HG03442 (cell line): ENCODE measurements around the gene FUOM.
"Not testable (repeated sequence)": the region's sequence is repeated elsewhere in the genome, so short reads cannot be mapped to it uniquely, and the experiment has no call there.

Experiments used
- ATAC-seq: cut with Tn5 transposase; IDR thresholded peaks from one replicate; pipeline ENCODE4 v1.9.1; 2021; ENCODE audit warnings: mild to moderate bottlenecking, moderate library complexity; ENCODE audit not compliant: unreplicated experiment

FUOM gene

DNA sequence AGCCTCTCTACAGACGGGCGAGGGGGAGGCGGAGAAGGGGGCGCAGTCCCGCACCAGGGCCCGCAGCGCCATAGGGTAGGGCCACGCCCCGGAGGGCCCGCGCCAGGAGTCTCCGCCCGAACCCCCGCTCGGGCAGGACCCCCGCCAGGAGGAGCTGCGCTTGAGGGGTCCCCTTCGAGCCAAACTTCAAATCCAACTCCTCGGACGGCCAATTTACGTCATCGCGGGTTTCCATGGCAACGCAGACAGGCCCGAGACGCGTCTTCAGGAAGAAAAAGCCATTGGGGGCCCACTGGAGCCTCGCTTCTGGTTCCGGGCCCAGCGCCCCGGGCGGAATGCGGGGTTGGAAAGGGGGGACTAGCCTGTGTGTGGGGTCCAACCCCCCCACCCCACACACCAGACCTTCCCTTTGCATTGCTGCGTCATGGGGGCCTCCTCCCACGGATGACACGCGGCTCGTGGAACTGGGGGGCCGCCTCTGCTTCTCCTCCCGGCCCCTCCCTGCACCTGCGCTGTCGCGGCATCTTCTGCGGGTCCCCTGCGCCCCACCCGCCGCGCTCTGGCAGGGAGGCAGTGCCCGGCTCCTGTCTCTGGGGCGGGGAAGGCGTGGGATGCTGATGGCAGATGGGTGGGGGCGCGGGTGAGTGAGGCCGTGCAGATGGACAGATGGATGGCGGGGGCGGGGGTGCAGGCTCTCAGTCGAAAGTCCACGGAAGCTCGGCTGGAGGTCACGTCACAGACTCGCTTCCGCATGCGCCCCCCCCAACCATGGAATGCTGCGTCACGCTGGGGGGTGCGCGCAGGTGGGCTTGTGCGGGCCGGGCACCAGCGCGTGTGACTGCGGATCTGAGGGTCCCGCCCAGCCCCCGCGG lies 22.3 kb downstream of the FUOM start:
- peak; percentile 34 for ATAC-seq

DNA sequence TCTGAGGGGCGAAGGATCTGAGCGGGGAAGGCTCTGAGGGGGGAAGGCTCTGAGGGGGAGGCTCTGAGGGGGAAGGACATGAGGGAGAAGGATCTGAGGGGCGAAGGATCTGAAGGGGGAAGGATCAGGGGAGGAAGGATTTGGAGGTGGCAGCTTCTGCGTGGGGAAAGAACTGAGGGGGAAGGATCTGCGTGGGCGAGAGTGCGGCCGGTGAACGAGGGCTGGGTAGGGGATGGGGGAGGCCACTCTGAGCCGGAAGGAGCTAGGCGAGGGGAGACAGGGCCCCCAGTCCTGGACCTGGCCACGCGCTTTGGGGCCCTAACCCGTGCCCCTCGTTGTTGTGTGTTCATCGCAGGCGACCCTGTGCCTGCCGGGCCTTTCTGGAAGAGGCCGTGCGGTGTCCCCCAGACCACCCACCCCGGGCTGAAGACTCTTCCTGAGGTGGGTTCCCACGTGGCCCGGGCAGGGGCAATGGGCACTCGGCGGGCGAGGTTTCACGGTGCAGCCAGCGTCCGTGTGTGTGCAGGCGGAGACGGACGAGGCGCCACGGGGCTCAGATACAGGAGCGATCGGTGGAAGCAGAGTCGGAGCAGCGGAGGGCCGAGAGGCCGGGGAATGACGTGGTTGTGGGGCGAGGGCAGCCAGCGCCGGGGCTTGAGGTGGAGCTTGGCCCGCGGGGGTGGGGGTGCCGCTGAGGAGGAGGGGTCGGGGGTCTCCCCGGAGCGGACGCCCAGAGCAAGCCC lies 23.1 kb downstream of the FUOM start:
- no peak for ATAC-seq

DNA sequence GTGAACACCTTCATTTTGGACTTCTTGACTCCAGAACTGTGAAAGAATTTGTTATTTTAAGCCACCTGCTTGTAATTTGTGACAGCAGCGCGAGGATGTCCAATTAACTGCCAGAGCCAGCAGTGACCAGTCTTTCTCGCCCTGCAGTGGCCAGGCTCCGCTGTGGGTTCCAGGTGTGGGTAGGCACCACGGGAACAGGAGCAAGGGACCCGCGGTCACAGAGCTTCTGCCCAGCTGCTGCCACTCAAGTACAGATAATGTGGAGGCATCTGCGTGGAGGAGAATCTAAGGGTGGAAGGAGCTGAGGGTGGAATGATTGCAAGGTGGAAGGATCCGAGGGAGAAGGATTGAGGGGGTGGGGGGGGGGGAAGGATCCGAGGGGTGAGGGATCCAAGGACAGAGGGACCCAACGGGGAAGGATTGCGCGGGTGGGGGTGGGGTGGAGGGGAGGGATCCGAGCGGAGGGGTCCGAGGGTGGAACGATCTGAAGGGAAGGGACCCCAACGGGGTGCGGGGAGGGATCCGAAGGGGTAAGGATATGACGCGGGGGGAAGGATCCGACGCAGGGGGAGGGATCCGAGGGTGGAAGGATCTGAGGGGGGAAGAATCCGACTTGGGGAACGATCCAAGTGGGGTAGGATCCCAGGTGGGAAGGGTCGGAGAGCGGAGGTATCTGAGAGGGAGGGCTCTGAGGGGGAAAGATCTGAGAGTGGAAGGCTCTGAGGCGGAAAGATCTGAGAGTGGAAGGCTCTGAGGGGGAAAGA lies 24.7 kb downstream of the FUOM start:
- no peak for ATAC-seq

DNA sequence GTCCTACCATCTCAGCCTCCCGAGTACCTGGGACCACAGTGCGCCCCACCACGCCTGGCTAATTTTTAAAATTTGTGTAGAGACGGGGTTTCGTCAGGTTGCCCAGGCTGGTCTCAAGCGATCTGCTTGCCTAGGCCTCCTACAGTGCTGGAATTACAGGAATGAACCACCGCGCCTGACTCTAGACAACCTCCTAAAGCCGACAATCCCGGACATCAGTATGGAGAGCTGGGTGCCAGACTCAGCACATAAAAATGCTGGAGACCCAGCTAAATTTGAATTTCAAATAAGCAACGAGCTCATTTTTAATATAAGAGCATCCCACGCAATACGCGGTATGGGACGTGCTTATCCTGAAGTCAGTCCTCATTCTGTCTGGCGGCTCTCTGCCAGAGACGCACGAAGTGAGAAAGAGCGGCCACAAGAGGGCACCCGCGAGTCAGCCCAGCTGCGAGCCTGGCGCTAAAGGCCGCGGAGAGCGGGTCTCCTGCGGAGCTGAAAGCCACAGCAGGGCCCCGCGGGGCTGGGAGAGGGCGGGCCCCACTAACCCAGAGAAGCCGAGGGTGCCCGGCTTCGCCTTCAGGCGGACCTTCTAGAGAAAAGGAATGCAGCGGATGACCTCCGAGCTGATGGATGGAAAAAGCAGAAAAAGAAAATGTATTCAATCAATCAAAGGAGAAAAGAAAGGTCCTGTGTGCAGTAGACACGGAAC lies 28.2 kb downstream of the FUOM start:
- ATAC-seq: peak; percentile 93

DNA sequence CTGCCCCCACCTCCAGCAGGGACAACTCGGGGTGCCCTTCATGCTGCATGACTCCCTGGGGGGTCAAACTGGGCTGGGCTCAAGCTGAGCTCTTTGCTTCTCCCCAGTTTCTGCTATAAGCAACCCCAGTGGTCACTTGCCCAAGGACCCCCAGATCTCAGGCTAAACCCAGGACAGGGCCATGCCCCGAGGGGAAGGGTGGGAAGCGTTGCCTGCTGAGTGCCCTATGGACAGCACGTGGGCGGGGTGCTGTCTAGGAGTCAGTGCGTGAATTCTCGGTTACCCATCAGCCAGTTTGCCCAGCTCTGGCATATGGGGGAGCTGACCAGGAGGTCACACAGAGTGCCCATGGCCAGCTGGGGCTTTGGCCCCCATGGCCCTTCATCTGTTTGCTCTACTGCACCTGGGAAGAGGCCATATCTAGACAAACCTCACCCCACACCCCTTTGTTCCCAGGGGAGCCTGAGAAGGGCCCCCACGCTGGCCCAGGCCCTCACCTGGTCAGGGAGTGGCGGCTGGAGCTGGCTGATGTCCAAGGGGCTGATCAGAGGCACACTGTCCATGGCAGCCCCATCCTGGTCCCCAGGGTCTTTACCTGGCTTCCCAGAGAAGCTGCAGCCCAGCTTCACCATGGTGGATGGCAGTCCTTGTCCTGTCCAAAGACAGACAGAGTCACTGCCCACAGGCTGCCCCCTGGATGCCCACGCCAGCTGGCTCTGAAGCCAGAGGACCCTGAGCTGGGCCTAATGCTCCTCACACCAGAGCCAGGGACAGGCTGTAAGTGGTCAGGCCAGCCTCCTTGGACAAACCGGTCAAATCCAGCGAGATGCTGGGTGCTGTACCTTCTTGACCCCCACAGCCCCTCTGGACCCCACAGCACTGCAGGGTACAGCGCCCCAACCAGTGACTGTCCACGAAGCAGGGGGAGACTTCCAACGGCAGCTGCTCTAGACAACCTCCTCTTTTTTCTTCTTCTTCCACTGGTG lies 29.2 kb downstream of the FUOM start:
- ATAC-seq: no peak

DNA sequence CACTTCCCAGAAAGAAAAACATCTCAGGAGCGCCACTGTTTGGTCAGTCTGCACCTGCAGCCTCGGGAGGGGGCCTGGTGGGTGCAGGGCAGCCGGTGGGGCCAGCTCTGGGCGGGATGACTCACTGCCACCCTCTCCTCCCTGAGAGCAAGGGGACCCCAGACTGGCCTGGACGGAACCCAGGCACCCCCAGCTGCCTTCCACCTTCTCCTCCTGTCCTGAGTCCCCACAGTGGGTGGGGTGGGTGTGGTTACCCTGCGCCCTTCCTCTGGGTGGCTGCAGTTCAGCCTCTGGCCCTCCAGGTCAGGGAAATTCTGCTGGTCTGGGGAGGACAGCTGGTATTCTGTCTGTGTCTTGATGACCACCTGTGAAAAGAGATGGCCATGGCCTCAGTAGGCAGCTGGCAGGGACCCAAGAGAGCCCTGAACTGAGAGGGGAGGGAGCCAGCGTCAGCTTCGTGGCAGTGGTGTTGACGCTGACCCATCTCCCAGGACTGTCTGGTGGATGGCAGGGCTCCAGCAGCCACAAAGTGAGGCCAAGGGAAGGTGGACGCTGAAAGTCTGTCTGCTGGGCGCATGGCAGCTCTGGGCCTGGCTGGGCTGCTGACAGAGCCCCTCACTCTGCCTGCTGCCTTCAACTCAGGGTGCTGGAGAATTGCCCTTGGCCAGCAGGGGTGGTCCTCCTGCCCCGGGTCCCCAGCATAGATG lies 30.0 kb downstream of the FUOM start:
- ATAC-seq: no peak

DNA sequence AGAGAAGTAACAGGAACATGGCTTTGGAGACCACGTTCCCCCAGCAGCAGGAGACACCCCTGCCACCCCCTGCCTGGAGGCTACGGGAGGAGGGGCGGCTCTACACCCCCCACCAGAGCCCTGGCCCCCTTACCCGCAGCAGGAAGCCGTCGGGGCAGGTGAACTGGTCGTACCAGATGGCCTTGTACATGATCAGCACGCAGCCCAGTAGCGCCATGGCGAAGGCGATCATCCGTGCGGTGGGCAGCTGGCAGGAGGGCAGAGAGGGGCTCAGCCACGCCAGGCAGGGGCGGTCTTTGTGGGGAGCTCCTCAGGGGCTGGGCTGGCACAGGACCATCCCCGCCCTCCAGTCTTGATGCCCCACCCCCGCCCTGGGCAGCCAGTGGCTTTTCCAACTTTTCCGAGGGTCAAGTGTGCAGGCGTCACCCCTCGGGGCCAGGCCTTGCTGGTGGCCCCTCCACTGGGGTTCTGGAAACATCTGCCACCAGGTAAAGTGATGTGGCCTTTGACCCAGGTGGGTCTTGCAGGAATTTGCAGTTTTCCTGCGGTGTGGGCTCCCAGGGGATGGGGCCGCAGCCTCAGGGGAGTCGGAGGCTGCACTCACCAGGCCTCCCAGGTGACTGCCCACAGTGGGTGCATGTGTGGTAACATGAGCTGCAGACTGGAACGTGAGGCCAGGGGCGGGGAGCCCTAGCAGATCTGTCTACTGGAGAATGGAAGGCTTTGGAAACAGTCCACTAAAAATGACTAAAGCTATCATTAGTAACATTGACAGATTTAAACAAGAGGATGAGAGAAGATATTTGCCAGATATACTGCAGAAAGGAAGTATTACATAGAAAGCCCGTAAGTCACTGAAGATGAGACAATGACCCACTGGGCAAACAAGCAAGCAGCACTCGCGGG lies 30.8 kb downstream of the FUOM start:
- ATAC-seq: no peak

DNA sequence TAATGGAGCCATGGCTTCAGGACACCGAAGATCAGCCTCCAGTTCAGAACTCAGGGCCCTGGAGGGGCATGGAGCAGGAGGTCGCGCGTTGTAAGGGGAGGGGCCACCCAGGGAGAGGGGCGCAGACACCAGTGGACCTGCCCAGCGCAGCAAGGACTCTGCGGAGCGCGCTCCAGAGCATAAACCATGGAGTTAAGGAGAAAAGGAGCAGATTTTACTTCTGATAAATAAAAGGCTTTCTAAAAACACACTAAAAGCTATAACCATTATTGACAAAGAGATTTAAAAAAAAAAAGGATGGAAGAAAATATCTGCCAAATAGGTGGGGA lies 31.6 kb downstream of the FUOM start:
- no peak for ATAC-seq

DNA sequence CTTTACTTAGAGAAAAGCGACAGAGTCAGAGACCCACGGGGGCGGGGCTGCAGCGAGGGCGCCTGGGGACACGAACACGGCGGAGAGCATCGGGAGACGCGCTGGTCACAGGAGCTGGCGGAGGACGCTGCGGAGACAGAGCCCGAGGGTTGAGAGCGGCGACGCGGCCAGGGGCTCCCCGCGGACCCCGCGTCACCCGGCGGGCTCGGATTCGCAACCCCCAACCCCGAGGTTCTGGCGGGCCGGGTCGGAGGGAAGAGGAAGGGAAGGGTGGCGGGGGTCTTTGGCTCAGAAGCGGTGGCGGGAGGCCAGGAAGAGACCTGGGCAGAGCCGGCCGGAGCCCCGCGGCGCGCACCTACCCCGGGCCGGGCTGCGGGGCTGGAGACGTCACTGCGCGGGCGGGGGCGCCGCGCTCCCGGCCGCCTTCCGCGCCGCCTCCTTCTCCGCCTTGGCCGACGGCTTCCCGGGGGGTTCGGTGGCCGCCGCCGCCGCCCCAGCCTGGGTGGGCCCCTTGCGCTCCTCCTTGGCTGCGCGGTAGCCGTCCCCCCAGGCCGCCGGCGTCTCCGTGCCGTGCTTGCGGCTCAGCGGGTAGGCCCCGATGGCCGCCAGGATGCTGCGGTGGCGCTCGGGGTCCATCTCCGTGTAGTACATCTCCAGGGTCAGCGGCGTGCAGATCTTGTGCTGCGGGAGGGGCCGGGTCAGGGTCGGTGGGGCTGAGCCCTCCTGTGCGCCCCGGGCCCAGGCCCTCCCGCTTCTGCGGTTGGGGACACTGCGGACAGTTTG lies 32.2 kb downstream of the FUOM start:
- ATAC-seq: no peak

DNA sequence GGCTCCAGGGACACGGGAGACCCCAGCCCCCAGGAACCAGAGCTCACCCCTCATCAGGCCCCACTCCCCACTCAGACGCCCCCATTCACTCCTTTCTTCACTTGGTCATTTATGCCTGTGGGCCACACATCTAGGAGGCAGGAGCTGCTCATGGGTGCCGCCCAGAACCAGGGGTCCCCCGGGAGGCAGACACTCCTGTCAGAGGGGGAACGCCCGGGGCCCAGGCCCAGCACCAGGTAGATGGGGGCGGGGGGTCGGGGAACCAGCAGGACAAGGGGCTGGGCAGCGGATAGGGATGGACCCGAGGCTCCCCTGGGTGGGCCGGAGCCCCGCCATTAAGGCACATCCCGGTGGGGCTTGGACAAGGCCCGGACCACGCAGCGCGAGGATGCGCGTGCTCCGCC lies 33.0 kb downstream of the FUOM start:
- ATAC-seq: no peak

DNA sequence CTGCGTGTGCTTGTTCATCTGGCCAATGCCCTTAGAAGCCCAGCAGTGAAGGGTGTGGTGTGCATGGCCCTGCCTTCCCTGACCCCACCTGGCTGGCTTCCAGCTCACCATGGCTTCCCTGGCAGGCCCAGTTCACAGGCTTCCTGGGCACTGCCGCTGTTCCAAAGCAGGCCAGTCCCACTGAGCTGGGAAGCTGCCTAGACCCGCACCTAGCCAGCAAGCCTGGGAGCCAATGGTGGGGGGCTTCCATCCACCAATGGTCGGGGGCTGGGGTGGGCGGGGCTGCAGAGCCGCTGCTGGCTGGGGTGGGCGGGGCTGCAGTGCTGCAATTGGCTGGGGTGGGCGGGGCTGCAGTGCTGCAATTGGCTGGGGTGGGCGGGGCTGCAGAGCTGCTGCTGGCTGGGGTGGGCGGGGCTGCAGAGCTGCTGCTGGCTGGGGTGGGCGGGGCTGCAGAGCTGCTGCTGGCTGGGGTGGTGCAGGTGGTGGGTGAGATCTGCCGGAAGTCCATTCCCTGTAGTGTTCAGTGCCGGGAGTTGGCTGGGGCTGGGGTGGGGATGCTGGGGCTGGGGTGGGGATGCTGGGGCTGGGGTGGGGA lies 33.5 kb downstream of the FUOM start:
- no peak for ATAC-seq

DNA sequence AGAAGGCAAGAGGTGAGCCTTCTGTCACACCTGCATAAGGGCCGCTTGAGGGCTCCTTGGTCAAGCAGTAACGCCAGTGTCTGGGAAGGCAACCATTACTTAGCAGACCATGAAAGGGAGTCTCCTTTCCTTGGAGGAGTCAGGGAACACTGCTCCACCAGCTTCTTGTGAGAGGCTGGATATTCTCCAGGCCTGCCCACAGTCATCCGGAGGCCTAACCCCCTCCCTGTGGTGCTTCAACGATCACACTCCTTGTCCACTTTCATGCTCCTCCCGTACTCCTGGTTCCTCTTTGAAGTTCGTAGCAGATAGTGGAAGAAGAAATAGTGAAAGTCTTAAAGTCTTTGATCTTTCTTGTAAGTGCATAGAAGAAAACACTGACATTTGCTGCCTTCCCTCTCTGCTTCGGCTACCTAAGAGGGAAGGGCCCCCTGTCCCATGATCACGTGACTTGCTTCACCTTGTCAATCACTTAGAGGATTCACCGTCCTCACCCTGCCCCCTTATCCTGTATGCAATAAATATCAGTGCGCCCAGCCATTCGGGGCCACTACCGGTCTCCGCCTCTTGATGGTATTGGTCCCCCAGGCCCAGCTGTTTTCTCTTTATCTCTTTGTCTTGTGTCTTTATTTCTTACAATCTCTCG lies 35.6 kb downstream of the FUOM start:
- not testable (repeated sequence) for ATAC-seq

DNA sequence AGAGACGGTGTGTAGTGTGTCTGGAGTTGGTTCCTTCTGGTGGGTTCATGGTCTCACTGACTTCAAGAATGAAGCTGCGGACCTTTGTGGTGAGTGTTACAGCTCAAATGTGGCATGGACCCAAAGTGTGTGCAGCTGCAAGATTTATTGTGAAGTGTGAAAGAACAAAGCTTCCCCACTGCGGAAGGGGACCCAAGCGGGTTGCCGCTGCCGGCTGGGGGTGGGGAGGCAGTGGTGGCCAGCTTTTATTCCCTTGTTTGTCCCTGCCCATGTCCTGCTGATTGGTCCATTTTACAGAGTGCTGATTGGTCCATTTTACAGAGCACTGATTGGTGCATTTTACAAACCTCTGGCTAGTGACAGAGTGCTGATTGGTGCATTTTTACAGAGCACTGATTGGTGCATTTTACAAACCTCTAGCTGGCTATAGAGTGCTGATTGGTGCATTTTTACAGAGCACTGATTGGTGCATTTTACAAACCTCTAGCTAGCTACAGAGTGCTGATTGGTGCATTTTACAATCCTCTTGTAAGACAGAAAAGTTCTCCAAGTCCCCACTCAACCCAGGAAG lies 36.9 kb downstream of the FUOM start:
- not testable (repeated sequence) for ATAC-seq

DNA sequence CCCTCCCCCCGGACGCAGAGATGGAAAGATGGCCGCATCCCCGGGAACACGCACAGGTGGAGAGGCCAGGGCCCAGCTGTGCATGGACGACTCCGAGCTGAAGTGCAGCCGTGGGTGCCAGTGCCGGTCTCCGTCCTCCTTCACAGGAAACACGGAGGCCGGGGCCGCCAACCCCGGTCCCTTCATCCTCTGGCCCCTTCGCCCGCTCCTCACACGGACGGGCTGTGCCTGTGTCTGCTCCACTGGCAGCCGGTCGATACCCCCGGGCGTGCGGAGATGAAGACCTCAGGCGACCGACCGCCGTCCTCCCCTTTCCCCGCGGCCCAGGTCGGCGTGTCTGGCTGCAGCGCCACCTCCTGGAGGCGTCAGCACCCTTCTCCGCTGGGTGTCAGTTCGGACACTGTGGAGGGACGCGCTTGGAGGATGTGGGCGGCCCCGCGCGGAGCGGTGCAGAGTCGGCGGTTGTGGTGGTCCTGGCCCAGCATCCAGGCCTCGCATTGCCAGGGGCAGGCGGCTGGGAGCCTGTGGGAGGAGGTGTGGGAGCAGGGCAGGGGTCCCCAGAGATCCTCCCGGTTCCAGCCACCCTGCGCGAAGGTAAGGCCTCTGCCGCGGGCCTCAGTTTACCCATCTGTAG lies 39.2 kb downstream of the FUOM start:
- ATAC-seq: peak; percentile 95

DNA sequence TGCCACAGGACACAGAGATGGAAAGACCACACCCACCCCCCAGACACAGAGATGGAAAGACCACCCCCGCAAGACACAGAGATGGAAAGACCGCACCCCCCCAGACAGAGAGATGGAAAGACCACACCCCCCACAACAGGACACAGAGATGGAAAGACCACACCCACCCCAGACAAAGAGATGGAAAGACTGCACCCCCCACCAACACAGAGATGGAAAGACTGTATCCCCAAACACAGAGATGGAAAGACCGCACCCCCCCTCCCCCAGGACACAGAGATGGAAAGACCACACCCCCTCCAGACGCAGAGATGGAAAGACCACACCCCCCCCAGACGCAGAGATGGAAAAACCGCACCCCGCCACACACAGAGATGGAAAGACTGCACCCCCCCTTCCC lies 41.1 kb downstream of the FUOM start:
- ATAC-seq: no peak

DNA sequence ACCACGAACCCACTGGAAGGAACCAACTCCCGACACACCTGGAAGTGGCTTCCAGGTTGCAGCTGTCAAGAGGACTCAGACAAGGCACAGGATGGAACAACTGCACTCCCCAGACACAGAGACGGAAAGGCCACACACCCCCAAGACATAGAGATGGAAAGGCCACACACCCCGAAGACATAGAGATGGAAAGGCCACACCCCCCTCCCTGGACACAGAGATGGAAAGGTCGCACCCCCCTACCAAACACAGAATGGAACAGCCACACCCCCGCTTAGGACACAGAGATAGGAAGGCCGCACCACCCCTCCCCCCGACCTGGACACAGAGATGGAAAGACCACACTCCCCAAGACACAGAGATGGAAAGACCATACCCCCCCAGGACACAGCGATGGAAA lies 41.6 kb downstream of the FUOM start:
- no peak for ATAC-seq
